HG03439 (cell line): ENCODE data around the gene VPS8.
"Not testable (repeated sequence)": the region's sequence is repeated elsewhere in the genome, so short reads cannot be mapped to it uniquely, and the experiment has no call there.

ENCODE experiments used
- ATAC-seq: cut with Tn5 transposase; IDR thresholded peaks from one replicate; pipeline ENCODE4 v1.9.1; 2021; ENCODE audit warnings: mild to moderate bottlenecking, moderate library complexity; ENCODE audit not compliant: unreplicated experiment

The VPS8 gene

DNA sequence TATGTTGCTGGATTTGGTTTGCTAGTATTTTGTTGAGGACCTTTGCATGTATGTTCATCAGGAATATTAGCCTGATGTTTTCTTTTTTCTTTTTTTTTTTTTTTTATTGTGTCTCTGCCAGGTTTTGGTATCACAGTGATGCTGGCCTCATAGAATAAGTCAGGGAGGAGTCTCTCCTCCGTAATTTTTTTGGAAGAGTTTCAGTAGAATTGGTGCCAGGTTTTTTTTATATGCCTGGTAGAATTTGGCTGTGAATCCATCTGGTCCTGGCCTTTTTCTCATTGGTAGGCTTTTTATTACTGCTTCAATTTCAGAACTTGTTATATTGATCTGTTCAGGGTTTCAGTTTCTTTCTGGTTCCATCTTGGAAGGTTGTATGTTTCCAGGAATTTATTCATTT is 165.8 kb downstream of the VPS8 start:
- ATAC-seq = no peak

DNA sequence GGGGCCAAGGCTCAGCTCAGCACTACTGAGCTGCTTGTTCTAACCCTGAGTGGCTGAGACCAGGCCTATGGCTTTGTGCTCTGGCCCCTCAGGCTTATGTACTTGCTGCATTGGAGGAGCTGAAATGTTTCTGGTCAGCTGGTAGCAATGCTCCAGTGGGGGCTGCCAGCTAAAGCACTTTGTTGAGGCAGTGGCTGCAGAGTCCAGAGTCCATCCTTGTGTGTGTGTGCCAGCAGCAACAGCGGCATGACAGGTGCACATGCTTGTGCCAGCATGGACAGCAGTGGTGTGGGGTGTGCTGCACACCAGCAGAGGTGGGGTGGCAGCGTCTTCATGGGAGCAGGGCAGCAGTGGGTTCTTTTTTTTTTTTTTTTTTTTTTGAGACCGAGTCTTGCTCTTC is 169.1 kb downstream of the VPS8 start:
- no peak for ATAC-seq

DNA sequence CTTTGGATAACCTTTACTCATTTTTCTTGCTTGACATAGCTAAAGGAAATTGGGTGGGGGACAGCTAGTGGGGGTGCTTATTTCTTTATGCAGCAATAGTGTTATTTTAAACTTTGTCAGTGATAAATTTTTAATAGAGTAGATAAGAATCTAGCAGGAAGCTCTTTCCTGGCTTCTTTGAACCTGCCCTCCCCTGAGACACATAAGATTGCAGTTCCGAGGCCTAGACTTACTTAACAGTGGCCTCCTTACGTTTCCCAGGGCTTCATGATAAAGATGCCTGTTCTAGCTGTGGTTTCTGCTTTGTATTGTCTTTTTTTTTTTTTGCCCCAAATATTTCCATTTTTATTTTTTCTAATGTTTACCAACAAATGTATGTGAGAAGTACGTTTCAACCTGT is 170.1 kb downstream of the VPS8 start:
- ATAC-seq = no peak

DNA sequence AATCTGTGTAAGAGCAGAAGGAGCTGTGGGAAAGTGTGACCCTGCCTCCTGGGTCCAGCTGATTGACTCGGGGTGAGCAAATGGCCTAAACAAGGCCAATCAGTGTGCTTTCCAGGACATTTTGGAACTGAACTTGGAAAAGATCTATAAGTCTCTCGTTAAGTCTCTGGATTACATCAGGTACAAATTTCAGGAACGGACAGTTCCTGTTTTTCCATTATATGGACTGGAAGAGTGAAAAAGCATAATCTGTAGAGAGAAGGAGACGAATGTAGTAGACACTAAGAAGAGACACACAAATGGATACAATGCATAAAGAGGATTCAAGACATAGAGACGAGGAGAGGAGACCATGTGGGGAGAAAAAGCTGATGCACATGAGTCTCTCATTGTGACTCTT is 173.6 kb downstream of the VPS8 start:
- ATAC-seq = no peak

DNA sequence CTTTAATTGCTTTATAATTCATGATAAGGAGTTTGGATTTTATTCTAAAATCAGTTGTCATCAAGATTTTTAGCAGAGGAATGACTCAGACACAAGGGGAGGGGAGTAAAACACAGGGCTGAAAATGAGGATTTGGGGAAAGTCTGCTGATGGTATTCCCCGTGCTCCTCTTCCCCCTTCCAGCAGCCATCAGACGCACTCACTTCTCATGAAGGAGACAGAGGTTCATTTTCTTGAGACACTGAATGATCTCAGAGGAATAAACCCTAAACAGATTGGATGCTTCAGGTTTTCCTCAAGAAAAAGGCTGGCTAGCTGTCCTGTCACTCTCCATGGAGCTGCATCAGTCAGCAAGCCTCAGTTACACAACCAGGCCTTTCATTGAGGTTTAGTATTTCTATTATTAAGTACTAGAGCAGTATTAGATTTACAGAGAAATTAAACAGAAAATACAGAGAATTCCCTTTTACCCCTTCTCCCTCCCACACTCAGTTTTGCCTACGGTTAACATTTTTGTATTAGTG is 174.5 kb downstream of the VPS8 start:
- no peak for ATAC-seq

DNA sequence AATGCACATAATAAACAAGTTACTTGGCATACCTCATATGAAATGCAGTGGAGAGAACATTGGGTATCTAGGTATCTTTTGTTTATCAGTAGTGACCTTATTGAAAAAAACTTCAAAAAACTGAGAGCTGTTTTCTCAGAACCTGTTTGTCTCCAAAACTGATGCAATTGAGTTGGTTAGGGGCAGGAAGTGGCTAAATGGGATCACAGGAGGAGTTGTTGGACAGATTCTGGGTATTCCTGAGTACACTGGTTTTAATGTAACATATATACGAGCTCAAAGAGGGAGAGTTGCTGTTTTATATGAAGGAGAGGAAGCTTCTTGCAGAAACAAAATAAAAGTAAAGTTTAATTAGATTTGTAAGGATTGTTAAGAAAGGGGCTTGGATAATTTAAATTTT is 181.4 kb downstream of the VPS8 start:
- ATAC-seq = no peak

DNA sequence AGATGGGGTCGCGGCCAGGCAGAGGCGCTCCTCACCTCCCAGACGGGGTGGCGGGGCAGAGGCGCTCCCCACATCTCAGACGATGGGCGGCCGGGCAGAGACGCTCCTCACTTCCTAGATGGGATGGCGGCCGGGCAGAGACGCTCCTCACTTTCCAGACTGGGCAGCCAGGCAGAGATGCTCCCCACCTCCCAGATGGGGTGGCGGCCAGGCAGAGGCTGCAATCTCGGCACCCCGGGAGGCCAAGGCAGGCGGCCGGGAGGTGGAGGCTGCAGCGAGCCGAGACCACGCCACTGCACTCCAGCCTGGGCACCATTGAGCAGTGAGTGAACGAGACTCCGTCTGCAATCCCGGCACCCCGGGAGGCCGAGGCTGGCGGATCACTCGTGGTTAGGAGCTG is 191.9 kb downstream of the VPS8 start:
- not testable (repeated sequence) for ATAC-seq

DNA sequence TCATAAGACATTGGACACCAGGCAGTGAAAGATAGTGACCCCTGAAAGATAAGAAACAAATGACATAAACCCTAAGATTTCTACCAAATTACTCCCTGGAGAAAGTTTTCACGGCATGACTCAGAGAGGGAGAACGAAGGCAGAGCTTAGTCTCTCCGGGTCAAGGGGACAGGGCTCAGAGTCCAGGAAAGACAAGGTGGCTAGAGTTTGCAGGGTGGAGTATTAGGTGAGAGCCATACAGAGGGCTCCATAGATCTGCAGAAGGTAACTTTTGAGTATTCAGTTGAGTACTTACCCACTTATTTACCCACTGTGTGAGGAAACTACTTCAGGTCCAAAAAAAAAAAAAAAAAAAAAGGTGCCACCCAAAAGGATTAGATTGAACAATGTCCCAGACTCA is 197.7 kb downstream of the VPS8 start:
- no peak for ATAC-seq

DNA sequence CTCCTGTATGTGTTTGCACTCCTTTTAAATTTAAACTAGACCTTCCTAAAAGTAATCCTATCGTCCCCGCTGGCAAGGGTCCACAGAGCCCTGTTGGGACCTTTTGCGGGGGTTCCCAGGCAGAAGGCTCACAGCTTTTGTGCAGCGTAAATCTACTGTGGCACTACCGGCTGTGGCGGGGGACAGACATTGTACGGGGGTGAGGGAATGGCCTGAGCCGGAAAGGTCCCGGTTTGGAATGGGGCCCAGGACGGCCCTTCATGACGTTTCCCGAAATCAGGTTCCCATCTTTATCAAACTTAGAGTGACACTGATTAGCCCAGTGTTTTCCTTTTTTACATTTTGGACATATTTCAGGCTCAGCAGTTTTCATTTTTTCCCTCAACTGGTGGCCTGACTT is 205.6 kb downstream of the VPS8 start:
- not testable (repeated sequence) for ATAC-seq

DNA sequence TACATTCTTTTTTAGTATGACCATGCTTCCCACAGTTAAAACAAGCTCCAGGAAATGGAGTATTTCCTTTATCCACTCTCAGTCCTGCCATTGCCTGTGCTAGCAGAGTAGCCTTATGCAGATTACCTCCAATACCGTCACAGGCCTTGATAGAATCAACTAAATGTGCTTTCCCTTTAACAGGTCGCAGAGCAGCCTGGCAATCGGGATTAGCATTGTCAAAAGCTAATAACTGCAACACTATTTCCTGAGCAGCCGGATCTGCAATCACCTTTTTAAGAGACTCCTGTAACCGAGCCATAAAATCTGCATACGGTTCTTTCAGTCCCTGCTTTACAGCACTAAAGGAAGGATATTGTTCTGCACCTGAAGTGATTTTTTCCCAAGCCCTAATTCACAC is 206.0 kb downstream of the VPS8 start:
- ATAC-seq = not testable (repeated sequence)

DNA sequence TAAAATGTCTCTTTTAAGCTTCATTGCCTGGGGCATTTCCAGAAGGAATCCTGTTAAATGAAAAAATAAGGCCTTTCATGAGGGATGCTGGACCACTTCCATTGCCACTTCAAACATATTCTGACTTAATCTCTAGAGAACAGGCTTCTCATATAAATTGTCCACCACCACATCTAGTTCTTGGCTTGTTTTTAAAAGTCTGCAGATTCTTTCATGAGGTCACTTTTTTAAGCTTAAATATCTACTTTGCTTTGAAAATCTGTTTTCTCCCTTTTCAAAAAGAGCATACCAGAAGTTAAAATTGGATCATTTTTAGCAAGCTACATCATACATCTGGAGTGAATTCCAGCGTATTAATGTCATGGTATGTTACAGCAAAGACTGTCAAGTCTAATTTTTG is 209.3 kb downstream of the VPS8 start:
- ATAC-seq = no peak

DNA sequence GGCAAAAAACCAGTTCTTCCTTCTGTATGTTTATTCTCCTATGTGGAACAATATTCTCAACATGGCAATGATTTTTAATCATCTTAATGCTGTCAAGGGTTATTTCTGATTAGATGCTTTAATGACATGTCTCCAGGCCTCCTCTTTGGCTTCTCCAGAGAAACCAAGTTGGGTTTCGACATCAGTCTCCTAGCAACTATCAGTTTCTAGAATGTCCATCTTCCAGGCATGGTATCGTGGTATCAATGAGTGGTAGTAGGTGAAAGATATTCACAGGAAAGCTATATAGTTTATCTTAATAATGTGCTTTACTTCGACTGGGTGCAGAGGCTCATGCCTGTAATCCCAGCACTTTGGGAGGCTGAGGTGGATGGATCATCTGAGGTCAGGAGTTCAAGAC is 212.4 kb downstream of the VPS8 start:
- no peak for ATAC-seq

DNA sequence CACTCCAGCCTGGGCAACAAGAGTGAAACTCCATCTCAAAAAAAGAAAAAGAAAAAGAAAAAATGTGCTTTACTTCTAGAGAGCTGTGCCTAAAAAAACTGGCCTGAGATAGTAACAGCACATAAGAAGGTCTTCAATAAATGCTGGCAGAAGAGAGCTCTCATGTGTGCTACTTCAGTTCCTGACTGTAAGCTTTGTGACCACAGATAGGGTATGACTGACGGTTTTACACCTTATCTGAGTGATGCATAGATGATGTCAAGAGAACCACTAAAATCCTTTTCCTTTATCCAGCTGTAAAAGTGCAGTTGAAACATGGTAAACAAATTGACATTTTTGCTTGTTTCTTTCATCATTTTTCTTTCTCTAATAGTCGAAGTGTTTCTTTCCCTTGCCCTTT is 213.0 kb downstream of the VPS8 start:
- no peak for ATAC-seq

DNA sequence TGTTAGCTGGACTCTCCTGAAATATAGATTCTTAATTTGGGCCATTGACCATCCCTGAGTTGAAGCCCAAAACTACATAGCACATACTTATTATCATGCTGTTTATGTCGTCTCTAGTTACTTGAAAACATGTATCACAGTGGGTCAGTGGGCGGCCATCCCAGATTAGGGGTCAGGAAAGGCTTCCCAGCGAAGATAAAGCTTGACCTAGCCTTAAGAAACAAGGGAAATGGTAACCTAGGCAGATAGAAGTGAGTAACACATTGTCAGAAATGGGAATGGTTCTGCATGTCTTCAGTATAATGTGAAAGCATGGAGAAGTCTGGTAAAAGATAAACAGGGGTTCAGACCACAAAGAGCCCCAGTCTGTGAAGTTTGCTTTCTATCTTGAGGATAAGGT is 216.2 kb downstream of the VPS8 start:
- no peak for ATAC-seq

DNA sequence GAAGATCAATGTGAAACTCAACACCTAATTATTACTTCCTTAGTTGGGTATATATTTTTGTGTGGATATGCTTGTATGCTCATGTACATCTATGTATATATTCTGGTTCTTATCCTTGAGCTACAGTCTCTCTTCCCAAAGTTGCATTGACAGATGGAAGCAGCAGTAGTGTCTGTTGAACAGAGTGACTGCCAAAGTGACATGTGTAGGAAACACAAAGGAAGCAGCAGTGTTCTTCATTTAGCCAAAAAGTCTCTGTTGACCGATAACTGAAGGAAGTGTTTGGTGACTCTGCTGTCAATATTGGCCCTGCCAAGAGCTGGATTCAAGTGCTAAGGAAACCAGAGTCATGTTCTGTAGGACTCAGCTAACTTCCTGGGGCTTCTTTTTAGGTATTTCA is 217.1 kb downstream of the VPS8 start:
- ATAC-seq = no peak

DNA sequence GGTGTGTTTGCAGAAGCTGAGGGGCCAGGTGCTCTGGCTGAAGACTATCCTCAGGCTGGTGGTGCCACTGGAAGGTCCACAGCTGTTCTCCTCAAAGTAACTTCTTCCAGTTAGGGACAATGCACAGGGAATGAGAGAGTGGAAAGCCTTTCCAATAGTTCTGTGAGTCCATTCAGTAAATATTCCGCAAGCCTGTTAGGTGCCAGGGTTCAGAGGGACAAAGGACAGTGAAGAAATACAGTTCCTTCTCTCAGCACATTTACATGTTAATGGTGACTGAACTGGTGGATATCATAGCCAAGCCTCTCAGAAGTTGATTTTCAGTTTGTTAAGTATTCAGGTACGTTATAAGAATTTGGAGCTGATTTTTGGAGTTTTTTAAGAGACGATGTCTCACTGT is 218.4 kb downstream of the VPS8 start:
- no peak for ATAC-seq

DNA sequence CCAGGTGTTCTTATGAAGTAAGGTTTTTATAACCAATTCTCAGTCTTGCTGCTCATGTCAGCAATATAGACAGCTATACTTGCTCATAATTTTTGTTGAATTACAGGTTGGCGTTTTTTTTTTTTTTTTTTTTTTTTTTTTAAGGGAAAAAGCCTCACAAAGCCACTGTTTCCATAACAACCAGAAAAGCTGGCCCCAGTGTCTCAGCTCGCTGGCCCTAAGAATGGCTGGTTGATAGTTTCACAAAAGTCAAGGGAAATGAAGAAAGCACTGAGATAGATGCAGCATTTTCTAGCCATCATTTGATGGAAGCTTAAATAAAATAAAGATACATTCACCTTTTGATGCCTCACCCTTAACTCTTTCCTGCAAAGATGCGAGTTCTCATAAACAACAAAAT is 219.0 kb downstream of the VPS8 start:
- ATAC-seq = no peak

DNA sequence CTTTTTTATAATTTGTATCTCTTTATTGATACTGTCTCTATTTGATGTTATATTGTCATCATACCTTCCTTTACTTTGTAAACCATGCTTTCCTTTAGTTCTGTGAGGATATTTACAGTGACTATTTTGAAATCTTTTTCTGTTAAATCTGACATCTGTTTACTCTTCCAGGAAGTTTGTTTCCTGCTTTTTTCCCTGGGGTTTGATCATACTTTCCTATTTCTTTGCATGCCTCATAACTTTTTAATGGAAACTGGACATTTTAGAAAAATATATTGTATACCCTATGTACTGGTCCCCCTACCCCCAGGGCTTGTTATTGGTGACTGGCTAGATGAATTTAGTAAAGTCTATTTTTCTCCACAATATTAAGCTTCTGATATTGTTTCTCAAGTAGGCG is 225.8 kb downstream of the VPS8 start:
- no peak for ATAC-seq

DNA sequence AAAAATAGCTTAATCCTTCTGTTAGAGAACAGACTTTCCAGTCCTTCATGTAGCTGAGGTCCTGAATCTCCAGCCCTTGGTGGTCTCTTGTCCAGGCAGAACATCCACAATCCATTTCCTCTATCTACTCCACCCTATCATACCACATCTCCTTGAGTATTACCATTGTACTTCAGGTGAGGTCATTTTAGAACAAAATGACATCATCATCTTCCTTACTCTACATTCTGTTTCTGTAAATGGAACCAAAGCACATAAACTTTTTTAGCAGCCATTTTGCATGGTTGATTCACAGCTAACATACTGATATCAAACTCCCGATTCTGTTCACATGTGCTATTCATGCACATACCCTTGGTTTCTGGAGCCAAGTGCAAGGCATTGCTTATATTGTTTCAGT is 228.5 kb downstream of the VPS8 start:
- no peak for ATAC-seq

DNA sequence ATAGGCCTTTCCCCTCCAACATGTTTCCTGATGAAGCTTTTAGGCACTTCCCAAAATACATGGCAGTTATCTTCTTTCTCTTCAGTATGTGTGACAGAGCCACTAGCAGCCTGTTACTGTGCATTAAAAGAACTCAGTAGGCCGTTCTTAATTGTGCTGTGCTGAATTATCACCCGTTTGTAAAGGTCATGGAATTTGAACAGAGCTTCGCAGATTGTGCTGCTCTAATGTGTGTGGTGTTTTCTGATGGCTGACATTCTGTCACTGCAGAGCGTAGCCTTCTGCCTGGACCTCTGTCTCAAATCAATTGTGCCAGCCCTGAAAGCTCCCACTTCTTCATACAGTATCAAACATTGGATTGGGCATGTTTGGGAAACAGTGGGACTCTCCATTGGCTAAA is 229.6 kb downstream of the VPS8 start:
- no peak for ATAC-seq

DNA sequence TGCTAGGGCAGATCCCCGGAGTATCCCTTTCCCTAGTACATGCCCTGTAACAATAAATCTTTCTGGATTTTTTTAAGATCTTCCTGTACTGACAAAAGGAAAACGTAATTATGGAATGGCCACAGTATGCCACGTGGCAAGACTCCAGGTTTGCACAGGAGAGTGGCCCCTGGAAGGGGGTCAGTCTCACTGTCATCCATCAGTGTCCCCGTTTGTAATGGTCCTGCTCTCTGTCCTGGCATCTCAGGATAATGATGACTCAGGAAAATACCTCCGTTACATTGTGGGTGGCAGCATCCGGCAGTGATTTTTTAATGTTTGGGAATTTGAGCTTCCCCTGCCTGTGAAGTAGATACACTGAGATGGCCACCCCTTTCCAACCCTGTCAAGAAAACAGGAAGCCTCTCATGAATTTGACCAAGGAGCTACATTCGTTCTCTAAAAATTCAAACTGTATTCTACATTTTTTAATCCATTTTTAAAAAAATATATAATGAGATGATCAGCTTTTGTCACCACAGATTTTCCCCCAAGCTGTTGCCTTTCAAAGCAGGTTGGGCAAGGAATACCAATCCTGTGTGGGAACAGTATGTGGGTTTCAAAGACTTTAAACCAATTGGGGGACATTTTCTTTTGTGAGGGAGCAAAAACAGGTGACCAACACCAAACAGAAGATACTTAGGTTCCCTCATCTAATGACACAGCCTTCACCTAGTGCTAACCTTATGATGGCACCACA is 230.5 kb downstream of the VPS8 start:
- no peak for ATAC-seq

DNA sequence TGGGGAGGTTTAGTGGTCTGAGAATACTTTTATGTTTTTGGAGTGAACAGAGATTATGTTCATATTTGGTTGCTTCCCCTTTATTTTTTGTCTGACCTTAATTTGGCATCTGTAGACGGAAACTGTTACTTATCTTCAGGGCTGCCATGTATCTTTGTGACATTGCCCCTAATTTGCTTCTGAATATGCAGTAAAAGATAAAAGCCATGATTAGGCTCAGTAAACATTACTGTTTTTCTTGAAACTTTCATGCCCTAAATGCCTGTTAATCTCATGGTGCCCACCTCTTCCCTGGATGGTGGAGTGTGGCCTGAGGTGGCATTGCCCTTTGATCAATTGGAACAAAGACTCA is 234.2 kb downstream of the VPS8 start:
- ATAC-seq = no peak

DNA sequence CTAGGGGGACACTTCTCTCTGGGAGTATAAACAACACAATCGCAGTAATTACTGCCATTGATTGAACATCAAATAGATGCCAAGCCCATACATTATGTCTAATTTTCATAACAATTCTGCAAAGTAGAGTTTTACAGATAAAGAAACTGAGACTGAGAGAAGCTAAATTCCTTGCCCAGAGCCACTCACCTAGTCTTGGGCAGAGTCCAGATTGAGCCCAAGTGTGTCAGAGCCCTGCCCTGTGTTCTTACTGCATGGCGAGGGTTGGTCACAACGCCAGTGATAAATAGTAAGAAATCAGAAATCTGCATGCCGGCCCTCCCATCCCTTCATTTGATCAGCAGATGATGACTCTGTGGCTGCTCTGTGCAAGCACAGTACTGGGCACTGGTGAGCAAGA is 234.6 kb downstream of the VPS8 start:
- ATAC-seq = no peak
